Fibroblast of the aortic adventitia (primary cell): ENCODE data around the gene ISX. TPM values are rescaled to one million over a fixed set of nuclear protein-coding genes. Genes with fewer than 3 reads are reported as not detected.
"Not testable (repeated sequence)": the region's sequence is repeated elsewhere in the genome, so short reads cannot be mapped to it uniquely, and the experiment has no call there.

Source experiments
- DNase-seq: peaks from one replicate; pipeline ENCODE4 v3.0.0-alpha.2; 2010; ENCODE audit warnings: low read depth
- H3K4me3 ChIP-seq: 2 replicates; pipeline ENCODE4 v1.5.1; 2011; ENCODE audit warnings: low read depth, mild to moderate bottlenecking, control low read depth, low read length, moderate library complexity
- CTCF ChIP-seq: IDR thresholded peaks from 2 replicates; pipeline ENCODE4 v1.5.1; 2011; ENCODE audit warnings: mild to moderate bottlenecking, low read length, control low read depth, inconsistent platforms; ENCODE audit not compliant: insufficient read depth
- total RNA-seq: library from RNA; depleted of rRNA; stranded (reverse); fragments of >200 nt; gene quantifications from 2 replicates; pipeline ENCODE4 v1.2.3, GENCODE V29; 2012; ENCODE audit warnings: low replicate concordance

Gene ISX
- total RNA-seq, 1 donor: not detected

DNA sequence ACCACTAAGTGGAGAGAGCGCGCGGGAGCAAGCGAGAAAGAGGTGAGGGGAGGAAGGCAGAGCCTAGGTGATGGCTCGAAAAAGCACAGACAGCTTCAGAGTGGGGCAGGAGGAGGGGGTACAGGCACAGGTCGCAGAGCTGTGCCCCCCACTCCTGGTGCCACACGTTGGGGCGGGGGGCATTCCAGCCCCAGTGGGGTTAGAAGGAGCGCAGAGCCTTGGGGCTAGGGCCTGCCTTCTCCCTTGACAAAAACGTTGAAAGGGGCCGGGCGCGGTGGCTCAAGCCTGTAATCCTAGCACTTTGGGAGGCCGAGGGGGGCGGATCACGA, 41.6 kb upstream of the ISX start:
- no peak overlapping the region for H3K4me3 ChIP-seq
- no peak for TF ChIP-seq CTCF
- no peak for DNase-seq

GRCh38 chr22:35030112-35030511, 35.8 kb upstream of the ISX start:
- not testable (repeated sequence) for DNase-seq, H3K4me3 ChIP-seq

DNA sequence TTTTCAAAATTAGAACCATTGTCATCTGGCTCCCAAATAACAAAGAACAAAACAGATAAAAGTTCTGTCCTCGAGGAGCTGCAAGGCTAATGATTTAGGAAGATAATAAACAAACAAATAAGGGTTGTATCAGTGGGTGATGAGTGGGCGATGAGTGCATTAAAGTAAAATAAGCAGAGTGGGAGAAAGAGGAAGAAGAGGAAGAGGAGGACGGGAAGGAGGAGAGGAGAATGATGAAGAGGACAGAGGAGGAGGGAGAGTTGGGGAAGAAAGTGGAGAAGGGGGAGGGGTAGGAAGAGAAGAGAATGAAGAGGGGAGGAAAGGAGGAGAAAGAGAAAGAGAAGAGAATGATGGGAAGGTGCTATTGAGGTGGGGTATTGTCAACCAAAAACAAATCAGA, 33.4 kb upstream of the ISX start:
- DNase-seq: no peak
- no peak for TF ChIP-seq CTCF
- H3K4me3 ChIP-seq: no peak overlapping the region

DNA sequence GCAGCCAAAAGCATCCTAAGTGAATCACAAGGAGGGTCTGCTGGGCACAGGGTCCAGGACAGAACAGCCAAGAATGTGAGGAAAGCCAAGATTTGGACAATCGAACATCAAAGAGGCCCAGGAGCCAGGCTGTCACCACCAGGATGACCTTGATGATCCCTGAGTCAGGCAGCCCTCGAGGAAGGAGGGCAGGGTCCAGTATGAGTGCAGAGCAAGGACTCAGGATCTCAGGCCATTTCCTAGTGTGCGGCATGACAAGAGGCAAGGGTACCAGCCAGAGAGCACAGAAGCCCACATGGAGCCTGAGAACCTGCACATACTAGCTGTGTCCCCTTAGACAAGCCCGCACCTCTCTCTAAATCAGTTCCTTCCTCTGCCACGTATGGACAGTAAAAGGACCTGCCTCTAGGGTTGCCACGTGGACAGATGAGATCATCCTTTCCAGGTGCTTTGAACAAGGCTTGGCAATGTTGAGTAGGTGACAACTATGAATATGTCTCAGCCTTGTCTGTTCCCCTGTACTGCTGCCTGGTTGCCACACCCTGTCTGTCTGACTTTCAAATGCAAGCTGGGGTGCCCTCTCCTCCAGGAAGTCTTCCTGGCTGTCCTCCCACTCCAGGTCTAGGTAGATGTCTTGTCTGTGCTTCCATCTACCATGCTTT, 32.2 kb upstream of the ISX start:
- TF ChIP-seq CTCF: no peak
- no peak overlapping the region for H3K4me3 ChIP-seq

DNA sequence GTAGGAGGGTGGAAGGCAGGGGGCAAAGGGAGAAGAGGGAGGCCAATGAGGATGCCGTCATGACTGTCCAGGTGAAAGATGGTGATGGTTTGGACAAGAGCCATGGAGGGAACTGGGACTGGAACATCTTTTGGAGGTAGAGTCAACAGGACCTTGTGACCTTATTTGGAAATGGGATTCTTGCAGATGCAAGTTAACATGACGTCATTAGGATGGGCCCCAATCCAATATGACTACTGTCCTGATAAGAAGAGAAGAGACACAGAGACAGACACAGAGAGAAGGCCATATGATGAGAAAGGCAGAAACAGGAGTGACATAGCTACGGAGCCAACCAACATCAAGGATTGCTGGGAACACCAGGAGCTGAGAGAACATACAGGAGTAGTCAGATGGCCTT, 31.0 kb upstream of the ISX start:
- H3K4me3 ChIP-seq: no peak overlapping the region
- TF ChIP-seq CTCF: no peak
- no peak for DNase-seq

More for the DNA sequence above, 32.2 kb upstream of the ISX start:
- DNase-seq: no peak

DNA sequence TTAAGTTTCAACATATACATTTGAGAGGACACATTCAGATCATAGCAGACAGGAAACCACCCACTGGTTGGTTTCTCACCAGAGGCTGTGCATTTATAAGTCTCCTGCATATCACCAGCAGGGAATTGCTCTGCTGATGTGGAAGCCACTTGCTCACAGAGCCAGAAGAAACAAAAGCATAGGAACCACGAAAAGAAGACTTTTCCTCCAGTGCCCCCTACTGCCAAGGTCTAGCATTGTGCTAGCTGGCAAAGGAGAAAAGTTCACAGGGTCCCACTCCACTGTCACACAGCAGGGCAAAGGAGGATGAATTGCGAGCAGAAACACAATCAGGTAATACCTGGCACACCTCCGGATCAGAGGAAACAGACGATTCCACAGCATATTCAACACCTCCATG, 28.9 kb upstream of the ISX start:
- DNase-seq: no peak
- no peak for TF ChIP-seq CTCF
- H3K4me3 ChIP-seq: no peak overlapping the region

GRCh38 chr22:35039625-35040024, 26.3 kb upstream of the ISX start:
- no peak overlapping the region for H3K4me3 ChIP-seq
- no peak for TF ChIP-seq CTCF
- no peak for DNase-seq
